Hepatocyte (in vitro differentiated cells): ENCODE measurements around the gene FKRP.

Source experiments
- EZH2 ChIP-seq: fragments of 200-600 bp; sonication (generic); IDR thresholded peaks from 2 replicates; pipeline ENCODE4 v1.6.1; 2016; ENCODE audit warnings: antibody characterized with exemption, mild to moderate bottlenecking, borderline replicate concordance
- EZH2phosphoT487 ChIP-seq: fragments of 200-600 bp; sonication (generic); IDR thresholded peaks from one replicate; pipeline ENCODE4 v1.6.1; 2018; ENCODE audit warnings: antibody characterized with exemption, mild to moderate bottlenecking, low read depth, moderate library complexity; ENCODE audit not compliant: unreplicated experiment, severe bottlenecking
- TF ChIP-seq, protein P1 (sequence below): fragments of 200-600 bp; sonication (generic); IDR thresholded peaks from 2 replicates; pipeline ENCODE4 v1.5.1; 2016; ENCODE audit warnings: antibody characterized with exemption, mild to moderate bottlenecking; ENCODE audit not compliant: poor library complexity

DNA sequence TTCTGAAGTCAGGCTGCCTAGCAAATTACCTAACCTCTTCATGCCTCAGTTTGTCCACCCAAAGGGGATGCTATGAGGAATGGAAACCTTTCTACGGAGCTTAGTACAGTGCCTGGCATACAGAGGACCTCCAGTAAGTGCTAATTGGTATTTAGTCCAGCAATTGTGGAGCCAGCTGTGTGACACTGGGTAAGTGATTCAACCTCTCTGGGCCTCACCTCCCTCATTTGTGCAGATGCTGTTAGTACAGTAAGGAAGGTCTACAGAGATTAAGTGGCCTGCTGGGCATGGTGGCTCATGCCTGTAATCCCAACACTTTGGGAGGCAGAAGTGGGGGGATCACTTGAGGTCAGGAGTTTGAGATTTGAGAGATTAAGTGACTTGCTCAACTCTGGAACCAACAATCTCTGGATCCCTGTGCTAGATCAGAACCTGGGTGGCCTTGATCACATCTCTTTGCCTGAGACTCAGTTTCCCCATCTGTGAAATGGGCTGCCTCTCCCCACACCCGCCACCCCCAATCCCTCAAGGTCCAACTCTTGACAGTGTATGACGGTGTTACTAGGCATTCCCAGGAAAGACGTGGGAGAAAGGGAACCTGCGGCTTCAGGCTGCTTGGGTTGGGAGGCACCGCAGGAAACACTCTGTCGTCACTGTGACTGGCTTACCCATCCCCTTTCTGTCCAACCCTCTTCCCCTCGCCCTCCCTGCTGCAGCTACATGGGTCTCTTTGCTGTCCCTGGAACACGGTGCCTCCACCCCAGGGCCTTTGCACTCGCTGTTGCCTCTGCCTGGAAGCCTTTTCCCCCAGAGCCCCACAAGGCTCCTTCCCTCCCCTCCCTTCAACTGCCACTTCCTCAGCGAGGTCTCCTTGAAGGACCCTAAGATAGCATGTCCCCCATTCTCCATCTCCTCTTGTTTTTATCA lies 47.2 kb upstream of the FKRP start:
- TF ChIP-seq, protein P1, sequence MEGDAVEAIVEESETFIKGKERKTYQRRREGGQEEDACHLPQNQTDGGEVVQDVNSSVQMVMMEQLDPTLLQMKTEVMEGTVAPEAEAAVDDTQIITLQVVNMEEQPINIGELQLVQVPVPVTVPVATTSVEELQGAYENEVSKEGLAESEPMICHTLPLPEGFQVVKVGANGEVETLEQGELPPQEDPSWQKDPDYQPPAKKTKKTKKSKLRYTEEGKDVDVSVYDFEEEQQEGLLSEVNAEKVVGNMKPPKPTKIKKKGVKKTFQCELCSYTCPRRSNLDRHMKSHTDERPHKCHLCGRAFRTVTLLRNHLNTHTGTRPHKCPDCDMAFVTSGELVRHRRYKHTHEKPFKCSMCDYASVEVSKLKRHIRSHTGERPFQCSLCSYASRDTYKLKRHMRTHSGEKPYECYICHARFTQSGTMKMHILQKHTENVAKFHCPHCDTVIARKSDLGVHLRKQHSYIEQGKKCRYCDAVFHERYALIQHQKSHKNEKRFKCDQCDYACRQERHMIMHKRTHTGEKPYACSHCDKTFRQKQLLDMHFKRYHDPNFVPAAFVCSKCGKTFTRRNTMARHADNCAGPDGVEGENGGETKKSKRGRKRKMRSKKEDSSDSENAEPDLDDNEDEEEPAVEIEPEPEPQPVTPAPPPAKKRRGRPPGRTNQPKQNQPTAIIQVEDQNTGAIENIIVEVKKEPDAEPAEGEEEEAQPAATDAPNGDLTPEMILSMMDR: no peak
- TF ChIP-seq EZH2 (no peak), EZH2phosphoT487 (no peak)
